HG03039 (cell line): ENCODE measurements around the gene OR10G6.
"Not testable (repeated sequence)": the region's sequence is repeated elsewhere in the genome, so short reads cannot be mapped to it uniquely, and the experiment has no call there.

ENCODE experiments used
- ATAC-seq: cut with Tn5 transposase; IDR thresholded peaks from one replicate; pipeline ENCODE4 v1.9.1; 2021; ENCODE audit warnings: mild to moderate bottlenecking, moderate library complexity; ENCODE audit not compliant: unreplicated experiment

OR10G6 gene

GRCh38 chr11:123995119-123995518, at the start of gene OR10G6:
Gene OR10G6 (minus strand): TSS chr11:123995161. CDS start chr11:123995161, 0 bp downstream.
- ATAC-seq = no peak

GRCh38 chr11:124043420-124043819, 48.5 kb upstream of the OR10G6 start:
- ATAC-seq = no peak

GRCh38 chr11:124041254-124041653, 46.3 kb upstream of the OR10G6 start, which contains the start of gene OR10G7:
Gene OR10G7 (minus strand): TSS chr11:124041325. CDS start chr11:124039001, 2,324 bp downstream.
- ATAC-seq = no peak

GRCh38 chr11:124039557-124039956, 44.6 kb upstream of the OR10G6 start:
- ATAC-seq = no peak

GRCh38 chr11:124036666-124037065, 41.7 kb upstream of the OR10G6 start:
- ATAC-seq = no peak

GRCh38 chr11:124026498-124026897, 31.5 kb upstream of the OR10G6 start, which contains the start of gene OR10G8:
Gene OR10G8 (plus strand): TSS chr11:124026798. CDS start chr11:124029623, 2,825 bp downstream.
- ATAC-seq = no peak

- ATAC-seq = not testable (repeated sequence)
Observed at GRCh38 chr11:124015837-124016236, 20.9 kb upstream of the OR10G6 start.

- ATAC-seq = no peak
Observed at GRCh38 chr11:124012697-124013096, 17.7 kb upstream of the OR10G6 start, which contains the start of gene OR10G4. Gene OR10G4 (plus strand): TSS chr11:124012997. CDS start chr11:124015575, 2,578 bp downstream.

- no peak for ATAC-seq
Observed at GRCh38 chr11:123979311-123979710, 15.7 kb downstream of the OR10G6 start.

GRCh38 chr11:123977731-123978347, 17.1 kb downstream of the OR10G6 start, which contains the start of gene OR10S1:
Gene OR10S1 (minus strand): TSS chr11:123977781. CDS start chr11:123977664, 117 bp downstream.
- no peak for ATAC-seq

GRCh38 chr11:123976770-123977560, 18.0 kb downstream of the OR10G6 start:
- ATAC-seq = no peak

GRCh38 chr11:123973816-123974215, 21.1 kb downstream of the OR10G6 start:
- no peak for ATAC-seq

GRCh38 chr11:123956752-123957151, 38.2 kb downstream of the OR10G6 start:
- ATAC-seq = no peak

GRCh38 chr11:123945132-123945531, 49.8 kb downstream of the OR10G6 start:
- ATAC-seq = no peak
